IMR-90 (cell line): Measurements from ENCODE around the gene RALGAPA2. TPM values are rescaled to one million over a fixed set of nuclear protein-coding genes. Genes with fewer than 3 reads are reported as not detected.

ENCODE experiments used
- ATAC-seq: fragments of 200-7000 bp; cut with Tn5 transposase; 2 replicates; pipeline ENCODE4 v1.9.1; 2020; ENCODE audit warnings: low read depth, mild to moderate bottlenecking, moderate library complexity
- BruUV-seq: library from RNA; stranded (reverse); fragments of 400-500 nt; replicated peaks from 2 replicates; lab custom pipeline; 2021; lab: Mats Ljungman, UMichigan
- CTCF ChIA-PET: fragments of 300-600 bp; formaldehyde crosslinking; extraction: SDS; loops from one replicate; lab custom pipeline; 2021; ENCODE audit warnings: antibody characterized with exemption; lab: Yijun Ruan, JAX
- POLR2A ChIA-PET: fragments of 300-600 bp; sonication (Branson Sonifier 250); formaldehyde crosslinking; loops from one replicate; lab custom pipeline; 2022; ENCODE audit warnings: antibody characterized with exemption; ENCODE audit not compliant: unreplicated experiment; lab: Charles Lee
- DNase-seq: peaks from one replicate; pipeline ENCODE4 v3.0.0; 2013
- H2AFZ ChIP-seq: replicated peaks from 2 replicates; pipeline ENCODE3; 2013; ENCODE audit warnings: low read length, mild to moderate bottlenecking; ENCODE audit not compliant: poor library complexity
- H2AK5ac ChIP-seq: 2 replicates; pipeline ENCODE4 v1.6.1; 2013; ENCODE audit warnings: low read depth, low read length, inconsistent platforms
- H2AK9ac ChIP-seq: replicated peaks from 2 replicates; pipeline ENCODE3; 2013; ENCODE audit warnings: mild to moderate bottlenecking, low read depth, low read length, moderate library complexity; ENCODE audit not compliant: poor library complexity
- H2BK120ac ChIP-seq: 2 replicates; pipeline ENCODE4 v1.6.1; 2013; ENCODE audit warnings: low read depth, low read length, inconsistent platforms
- H2BK15ac ChIP-seq: 3 replicates; pipeline ENCODE4 v1.6.1; 2013; ENCODE audit warnings: low read depth, low read length, inconsistent platforms
- H2BK20ac ChIP-seq: 2 replicates; pipeline ENCODE4 v1.6.1; 2013; ENCODE audit warnings: low read depth, mild to moderate bottlenecking, inconsistent platforms, low read length, moderate library complexity
- H2BK5ac ChIP-seq: 2 replicates; pipeline ENCODE4 v1.6.1; 2013; ENCODE audit warnings: mild to moderate bottlenecking, low read depth, low read length, inconsistent platforms; ENCODE audit not compliant: poor library complexity, severe bottlenecking
- H3K14ac ChIP-seq: replicated peaks from 2 replicates; pipeline ENCODE4 v1.6.1; 2013; ENCODE audit warnings: low read depth, low read length, inconsistent platforms
- H3K18ac ChIP-seq: 2 replicates; pipeline ENCODE4 v1.6.1; 2013; ENCODE audit warnings: low read depth, low read length, control low read depth
- H3K23ac ChIP-seq: 2 replicates; pipeline ENCODE4 v1.6.1; 2013; ENCODE audit warnings: low read depth, low read length, inconsistent platforms
- H3K27ac ChIP-seq: 2 replicates; pipeline ENCODE4 v1.5.1; 2013; ENCODE audit warnings: mild to moderate bottlenecking, control low read depth, low read length; ENCODE audit not compliant: insufficient read depth
- H3K27me3 ChIP-seq: 2 replicates; pipeline ENCODE4 v1.6.1; 2013; ENCODE audit warnings: low read length; ENCODE audit not compliant: control insufficient read depth, insufficient read depth
- H3K36me3 ChIP-seq: 2 replicates; pipeline ENCODE4 v1.6.1; 2013; ENCODE audit warnings: low read length, mixed read lengths; ENCODE audit not compliant: control insufficient read depth, insufficient read depth
- H3K4ac ChIP-seq: 2 replicates; pipeline ENCODE4 v1.6.1; 2013; ENCODE audit warnings: low read depth, low read length, inconsistent platforms
- H3K4me1 ChIP-seq: 2 replicates; pipeline ENCODE4 v1.6.1; 2013; ENCODE audit warnings: low read length, mixed read lengths; ENCODE audit not compliant: control insufficient read depth, insufficient read depth
- H3K4me2 ChIP-seq: 2 replicates; pipeline ENCODE4 v1.6.1; 2013; ENCODE audit warnings: low read depth, mild to moderate bottlenecking, control low read depth, low read length, moderate library complexity
- H3K4me3 ChIP-seq: 2 replicates; pipeline ENCODE4 v1.5.1; 2013; ENCODE audit warnings: low read depth, mild to moderate bottlenecking, control low read depth, low read length, moderate library complexity; ENCODE audit not compliant: insufficient read depth
- H3K56ac ChIP-seq: 2 replicates; pipeline ENCODE4 v1.6.1; 2013; ENCODE audit warnings: low read length, inconsistent platforms; ENCODE audit not compliant: insufficient read depth; ENCODE audit errors: extremely low read depth
- H3K79me1 ChIP-seq, 2 experiments: 2 replicates each; pipeline ENCODE4 v1.6.1; 2013; ENCODE audit warnings: low read length in 2 of 2, inconsistent platforms in 1 of 2, low read depth in 1 of 2
- H3K9ac ChIP-seq: 2 replicates; pipeline ENCODE4 v1.6.1; 2013; ENCODE audit warnings: low read depth, low read length, control low read depth
- H3K9me1 ChIP-seq: 2 replicates; pipeline ENCODE4 v1.6.1; 2013; ENCODE audit warnings: low read length, inconsistent platforms; ENCODE audit not compliant: insufficient read depth
- H3K9me3 ChIP-seq: 2 replicates; pipeline ENCODE4 v1.6.1; 2013; ENCODE audit warnings: low read length; ENCODE audit not compliant: control insufficient read depth, insufficient read depth
- H4K20me1 ChIP-seq: 2 replicates; pipeline ENCODE4 v1.6.1; 2013; ENCODE audit warnings: low read length, inconsistent platforms; ENCODE audit not compliant: insufficient read depth
- H4K5ac ChIP-seq: 2 replicates; pipeline ENCODE4 v1.6.1; 2013; ENCODE audit warnings: mild to moderate bottlenecking, low read depth, low read length, control low read depth
- H4K8ac ChIP-seq, 2 experiments: 2 replicates each; pipeline ENCODE4 v1.6.1; 2013; ENCODE audit warnings: low read depth in 2 of 2, low read length in 2 of 2, control low read depth in 1 of 2, inconsistent platforms in 1 of 2
- H4K91ac ChIP-seq: 2 replicates; pipeline ENCODE4 v1.6.1; 2013; ENCODE audit warnings: low read depth, low read length, inconsistent platforms; ENCODE audit not compliant: insufficient read depth
- BHLHE40 ChIP-seq: fragments of 150-350 bp; IDR thresholded peaks from 2 replicates; pipeline ENCODE4 v1.6.1; 2016; ENCODE audit warnings: mild to moderate bottlenecking, low read depth, low read length
- CHD1 ChIP-seq: IDR thresholded peaks from 2 replicates; pipeline ENCODE4 v1.6.1; 2012; ENCODE audit warnings: low read depth, low read length, improper control_type of control experiment
- CTCF ChIP-seq: conservative IDR thresholded peaks from 2 replicates; pipeline ENCODE4 v1.5.1; 2012; ENCODE audit warnings: mild to moderate bottlenecking, low read depth, low read length, improper control_type of control experiment
- FOS ChIP-seq: fragments of 150-350 bp; IDR thresholded peaks from 2 replicates; pipeline ENCODE4 v1.6.1; 2016; ENCODE audit warnings: low read depth, low read length
- MAFK ChIP-seq: IDR thresholded peaks from 2 replicates; pipeline ENCODE4 v1.6.1; 2012; ENCODE audit warnings: low read depth, low read length, improper control_type of control experiment
- MXI1 ChIP-seq: IDR thresholded peaks from 2 replicates; pipeline ENCODE4 v1.6.1; 2012; ENCODE audit warnings: low read depth, mild to moderate bottlenecking, low read length, moderate library complexity, borderline replicate concordance
- NFE2L2 ChIP-seq: fragments of 150-350 bp; IDR thresholded peaks from 2 replicates; pipeline ENCODE4 v1.6.1; 2016; ENCODE audit warnings: low read depth, mild to moderate bottlenecking, low read length
- POLR2A ChIP-seq: IDR thresholded peaks from 2 replicates; pipeline ENCODE4 v1.6.1; 2012; ENCODE audit warnings: mild to moderate bottlenecking, low read depth, low read length
- RAD21 ChIP-seq: IDR thresholded peaks from 2 replicates; pipeline ENCODE4 v1.6.1; 2012; ENCODE audit warnings: low read length, improper control_type of control experiment
- RCOR1 ChIP-seq: IDR thresholded peaks from 2 replicates; pipeline ENCODE4 v1.6.1; 2012; ENCODE audit warnings: mild to moderate bottlenecking, low read length, improper control_type of control experiment; ENCODE audit not compliant: insufficient replicate concordance
- RFX5 ChIP-seq: IDR thresholded peaks from 2 replicates; pipeline ENCODE4 v1.8.0; 2012; ENCODE audit warnings: low read depth, mild to moderate bottlenecking, low read length, moderate library complexity
- WGBS, 2 experiments: methylation state at CpG; one replicate each; pipeline versions ENCODE4 v1.1.5 to v1.1.7; 2013; ENCODE audit warnings: missing lambda C conversion rate in 2 of 2; ENCODE audit not compliant: insufficient read length in 1 of 2; ENCODE audit errors: extremely low coverage in 2 of 2; 5-methylcytosine and 5-hydroxymethylcytosine counted together
- dilution Hi-C: fragments of 300-500 bp; cut with HindIII; formaldehyde crosslinking; loops from one replicate; pipeline ENCODE4 v1.14.3; 2018; ENCODE audit warnings: low sequenced_read_pairs; ENCODE audit not compliant: unreplicated experiment
- in situ Hi-C: fragments of 300-500 bp; cut with MboI; formaldehyde crosslinking; loops from 3 replicates; pipeline ENCODE4 v1.14.3; 2019; ENCODE audit warnings: low sequenced_read_pairs, inconsistent platforms, mixed read lengths
- intact Hi-C: fragments of 100-400 bp; cut with micrococcal nuclease; formaldehyde crosslinking; loops from 2 replicates; pipeline ENCODE4 v1.10.0; 2022
- polyA plus RNA-seq, 3 experiments: library from polyadenylated mRNA; depleted of rRNA; stranded (reverse); fragments of >200 nt; gene quantifications; 2 replicates each; pipeline ENCODE4 v1.2.3, GENCODE V29; 2012; ENCODE audit warnings: low replicate concordance in 1 of 3
- total RNA-seq: library from RNA; depleted of rRNA; stranded (reverse); fragments of >200 nt; gene quantifications from 2 replicates; pipeline ENCODE4 v1.2.3, GENCODE V29; 2012
- TF ChIP-seq, protein P1 (sequence below): fragments of 150-350 bp; IDR thresholded peaks from 2 replicates; pipeline ENCODE4 v1.6.1; 2017; ENCODE audit warnings: mild to moderate bottlenecking, antibody characterized with exemption, low read length, low read depth

RALGAPA2 gene
- total and polyA plus RNA-seq, 2 of the 4 experiments (the other 2 are of a cell fraction) = 1.3 to 3.9 TPM

GRCh38 chr20:20450521-20450920, 261.9 kb downstream of the RALGAPA2 start:
- 34% methylated on average over 3 of the region's 5 CpGs; no CpG with 5 or more reads in 1 of the 2 experiments for WGBS, 2 experiments
- dilution Hi-C loops = no loop called here
- Histone ChIP-seq H3K9ac (no peak overlapping the region), H2AFZ (peak overlapping the region; percentile 8), H2AK9ac (no peak overlapping the region), H2BK120ac (no peak overlapping the region), H3K36me3 (no peaks in the 10 kb centered on the region), H3K27ac (no peak overlapping the region), H2AK5ac (no peak overlapping the region; the same call in 1 of the 2 replicates), H3K9me3 (no peaks in the 10 kb centered on the region), H4K8ac (no peak overlapping the region), H2BK5ac (no peak overlapping the region), H3K4me1 (peaks cover 3% of the 10 kb centered on the region), H3K4me3 (no peak overlapping the region), H2BK20ac (no peak overlapping the region), H3K23ac (no peak overlapping the region), H3K14ac (no peak overlapping the region), H3K56ac (no peak overlapping the region), H3K9me1 (no peaks in the 10 kb centered on the region; the same call in 1 of the 2 replicates), H3K4me2 (no peak overlapping the region), H3K27me3 (no peaks in the 10 kb centered on the region), H3K79me1 (no peaks in the 10 kb centered on the region), H3K4ac (no peak overlapping the region), H4K20me1 (no peaks in the 10 kb centered on the region), H4K5ac (no peak overlapping the region), H2BK15ac (no peak overlapping the region), H3K18ac (no peak overlapping the region), H4K91ac (no peak overlapping the region)
- DNase-seq = no peak
- in situ Hi-C loops = no loop called here
- POLR2A ChIA-PET = interaction anchor here (0.6 kb wide), 1 partner anchor 413 kb away, joined by 4 read pairs; no protein-coding TSS in a partner anchor
- CTCF ChIA-PET = interaction anchor here (1.0 kb wide), 1 partner anchor 9 kb away, joined by 3 read pairs; no protein-coding TSS in a partner anchor
- no TSS peak for BruUV-seq
- no peak for TF ChIP-seq CTCF
- no peak for TF ChIP-seq MXI1
- TF ChIP-seq, protein P1, sequence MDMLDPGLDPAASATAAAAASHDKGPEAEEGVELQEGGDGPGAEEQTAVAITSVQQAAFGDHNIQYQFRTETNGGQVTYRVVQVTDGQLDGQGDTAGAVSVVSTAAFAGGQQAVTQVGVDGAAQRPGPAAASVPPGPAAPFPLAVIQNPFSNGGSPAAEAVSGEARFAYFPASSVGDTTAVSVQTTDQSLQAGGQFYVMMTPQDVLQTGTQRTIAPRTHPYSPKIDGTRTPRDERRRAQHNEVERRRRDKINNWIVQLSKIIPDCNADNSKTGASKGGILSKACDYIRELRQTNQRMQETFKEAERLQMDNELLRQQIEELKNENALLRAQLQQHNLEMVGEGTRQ = no peak
- no peak for TF ChIP-seq FOS
- no peak for TF ChIP-seq CHD1
- TF ChIP-seq MAFK = no peak
- no peak for TF ChIP-seq RCOR1
- no peak for TF ChIP-seq RFX5
- TF ChIP-seq NFE2L2 = no peak
- no peak for TF ChIP-seq RAD21
- TF ChIP-seq BHLHE40 = no peak
- TF ChIP-seq POLR2A = no peak
- intact Hi-C loops = no loop called here
- ATAC-seq = 0 out of 2 replicates have a peak, but pooled peaks have one; percentile 40
